Dermis lymphatic vessel endothelial cell (primary cell): ENCODE data around the gene SPDYE17. TPM values are rescaled to one million over a fixed set of nuclear protein-coding genes. Genes with fewer than 3 reads are reported as not detected.

Source experiments
- total RNA-seq: library from RNA; depleted of rRNA; stranded (reverse); fragments of >200 nt; gene quantifications from 2 replicates; pipeline ENCODE4 v1.2.1, GENCODE V29; 2014

The SPDYE17 gene
- total RNA-seq: not detected in 2 replicates

GRCh38 chr7:77032261-77032660 lies at the start of gene SPDYE17:
Gene SPDYE17, minus strand, starts transcription at chr7:77032361. Its CDS starts 1,791 bp downstream, at chr7:77030570.

GRCh38 chr7:77062557-77062956 lies 30.4 kb upstream of the SPDYE17 start, which contains the start of gene SPDYE18:
Gene SPDYE18, minus strand, starts transcription at chr7:77062558. Its CDS starts 2,046 bp downstream, at chr7:77060512.

Other genes starting within 250 kb of the SPDYE17 start
- gene SPDYE18, start 30.2 kb upstream of the SPDYE17 start, total RNA-seq: 0.26 and 0.43 TPM in 2 replicates
- 1.2 and 2.1 TPM in 2 replicates for gene CCDC146, start 90.3 kb upstream of the SPDYE17 start, total RNA-seq
- 1.1 and 4.9 TPM in 2 replicates for gene FGL2, start 167.5 kb upstream of the SPDYE17 start, total RNA-seq